ENCODE results near the gene PDE8A.

Gene PDE8A

DNA sequence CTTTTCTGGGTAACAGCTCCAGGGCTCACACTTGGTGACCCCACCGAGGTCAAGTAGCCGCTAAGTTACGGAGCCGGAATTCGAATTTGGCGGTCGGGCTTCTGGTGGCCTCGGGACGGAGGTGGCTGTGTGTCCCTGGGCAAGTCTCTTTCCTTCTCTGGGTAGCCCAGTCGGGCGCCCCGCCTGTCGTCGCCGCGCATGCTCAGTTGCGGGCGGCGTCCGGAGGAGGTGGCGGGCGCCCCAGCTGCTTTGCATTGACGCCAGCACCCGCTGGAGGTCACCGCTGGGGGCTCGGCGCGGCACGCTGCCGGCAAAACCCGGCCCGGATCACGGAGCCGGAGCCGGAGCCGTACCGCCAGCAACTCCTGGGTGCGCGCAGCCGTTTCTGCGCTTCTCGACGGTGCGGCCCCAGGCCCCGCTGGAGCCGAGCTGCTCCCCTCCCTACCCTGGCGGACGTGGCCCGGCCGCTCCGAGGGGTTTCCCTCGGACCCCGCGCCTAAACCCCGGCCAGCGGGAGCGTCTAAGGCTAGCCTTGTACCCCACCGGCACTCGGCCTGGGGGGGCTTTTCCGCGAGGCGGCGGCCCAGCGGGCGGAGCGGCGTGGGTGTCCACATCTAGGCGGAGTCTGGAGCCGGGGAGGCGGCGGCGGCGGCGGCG is 474 bp upstream of the PDE8A start (continued):
- TF ChIP-seq ZNF398 (tag by site-specific recombination; IDR thresholded peaks at IDR 0.05), result peak; percentile 93
- no peak for TF ChIP-seq ZNF132 (tag by site-specific recombination; IDR thresholded peaks at IDR 0.05; ENCODE audit: borderline replicate concordance)
- TF ChIP-seq ZBTB17 (tag by site-specific recombination; IDR thresholded peaks at IDR 0.05), result peak; percentile 90
- no peak for TF ChIP-seq ZNF112 (tag by site-specific recombination; IDR thresholded peaks at IDR 0.05)
- no peak for TF ChIP-seq ZNF202 (tag by site-specific recombination; IDR thresholded peaks at IDR 0.05; ENCODE audit: borderline replicate concordance)
- peak; percentile 80; the same call in 1 of the 2 replicates for TF ChIP-seq GLI4 (tag by site-specific recombination; IDR thresholded peaks at IDR 0.05)
- TF ChIP-seq PRDM1 (tag by site-specific recombination; IDR thresholded peaks at IDR 0.05), result no peak
- TF ChIP-seq, protein P1, sequence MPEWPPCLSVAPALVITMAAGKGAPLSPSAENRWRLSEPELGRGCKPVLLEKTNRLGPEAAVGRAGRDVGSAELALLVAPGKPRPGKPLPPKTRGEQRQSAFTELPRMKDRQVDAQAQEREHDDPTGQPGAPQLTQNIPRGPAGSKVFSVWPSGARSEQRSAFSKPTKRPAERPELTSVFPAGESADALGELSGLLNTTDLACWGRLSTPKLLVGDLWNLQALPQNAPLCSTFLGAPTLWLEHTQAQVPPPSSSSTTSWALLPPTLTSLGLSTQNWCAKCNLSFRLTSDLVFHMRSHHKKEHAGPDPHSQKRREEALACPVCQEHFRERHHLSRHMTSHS (tag by site-specific recombination; IDR thresholded peaks at IDR 0.05), result no peak
- peak; percentile 100 for TF ChIP-seq ZNF423 (tag by site-specific recombination; IDR thresholded peaks at IDR 0.05)
- no peak for TF ChIP-seq ZNF433 (tag by site-specific recombination; IDR thresholded peaks at IDR 0.05; ENCODE audit: low read depth)
- TF ChIP-seq WT1 (tag by site-specific recombination; IDR thresholded peaks at IDR 0.05), result peak; percentile 54; the same call in 1 of the 2 replicates
- no peak for TF ChIP-seq ZNF776 (tag by site-specific recombination; IDR thresholded peaks at IDR 0.05; ENCODE audit: borderline replicate concordance)
- TF ChIP-seq, protein P2, sequence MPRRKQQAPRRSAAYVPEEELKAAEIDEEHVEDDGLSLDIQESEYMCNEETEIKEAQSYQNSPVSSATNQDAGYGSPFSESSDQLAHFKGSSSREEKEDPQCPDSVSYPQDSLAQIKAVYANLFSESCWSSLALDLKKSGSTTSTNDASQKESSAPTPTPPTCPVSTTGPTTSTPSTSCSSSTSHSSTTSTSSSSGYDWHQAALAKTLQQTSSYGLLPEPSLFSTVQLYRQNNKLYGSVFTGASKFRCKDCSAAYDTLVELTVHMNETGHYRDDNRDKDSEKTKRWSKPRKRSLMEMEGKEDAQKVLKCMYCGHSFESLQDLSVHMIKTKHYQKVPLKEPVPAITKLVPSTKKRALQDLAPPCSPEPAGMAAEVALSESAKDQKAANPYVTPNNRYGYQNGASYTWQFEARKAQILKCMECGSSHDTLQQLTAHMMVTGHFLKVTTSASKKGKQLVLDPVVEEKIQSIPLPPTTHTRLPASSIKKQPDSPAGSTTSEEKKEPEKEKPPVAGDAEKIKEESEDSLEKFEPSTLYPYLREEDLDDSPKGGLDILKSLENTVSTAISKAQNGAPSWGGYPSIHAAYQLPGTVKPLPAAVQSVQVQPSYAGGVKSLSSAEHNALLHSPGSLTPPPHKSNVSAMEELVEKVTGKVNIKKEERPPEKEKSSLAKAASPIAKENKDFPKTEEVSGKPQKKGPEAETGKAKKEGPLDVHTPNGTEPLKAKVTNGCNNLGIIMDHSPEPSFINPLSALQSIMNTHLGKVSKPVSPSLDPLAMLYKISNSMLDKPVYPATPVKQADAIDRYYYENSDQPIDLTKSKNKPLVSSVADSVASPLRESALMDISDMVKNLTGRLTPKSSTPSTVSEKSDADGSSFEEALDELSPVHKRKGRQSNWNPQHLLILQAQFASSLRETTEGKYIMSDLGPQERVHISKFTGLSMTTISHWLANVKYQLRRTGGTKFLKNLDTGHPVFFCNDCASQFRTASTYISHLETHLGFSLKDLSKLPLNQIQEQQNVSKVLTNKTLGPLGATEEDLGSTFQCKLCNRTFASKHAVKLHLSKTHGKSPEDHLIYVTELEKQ (tag by site-specific recombination; IDR thresholded peaks at IDR 0.05; ENCODE audit: borderline replicate concordance), result peak; percentile 76; the same call in 1 of the 2 replicates
- TF ChIP-seq ZNF394 (tag by site-specific recombination; IDR thresholded peaks at IDR 0.05; ENCODE audit: borderline replicate concordance), result peak; percentile 86
- TF ChIP-seq ZNF311 (tag by site-specific recombination; IDR thresholded peaks at IDR 0.05; ENCODE audit: borderline replicate concordance), result no peak
- no peak for TF ChIP-seq ZNF664 (tag by site-specific recombination; IDR thresholded peaks at IDR 0.05)
- TF ChIP-seq KLF7 (tag by site-specific recombination; IDR thresholded peaks at IDR 0.05; ENCODE audit: borderline replicate concordance), result peak; percentile 83; the same call in 1 of the 2 replicates
- TF ChIP-seq, protein P3, sequence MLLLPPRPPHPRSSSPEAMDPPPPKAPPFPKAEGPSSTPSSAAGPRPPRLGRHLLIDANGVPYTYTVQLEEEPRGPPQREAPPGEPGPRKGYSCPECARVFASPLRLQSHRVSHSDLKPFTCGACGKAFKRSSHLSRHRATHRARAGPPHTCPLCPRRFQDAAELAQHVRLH (tag by site-specific recombination; IDR thresholded peaks at IDR 0.05), result peak; percentile 77; the same call in 1 of the 2 replicates
- TF ChIP-seq ZNF23 (tag by site-specific recombination; IDR thresholded peaks at IDR 0.05; ENCODE audit: borderline replicate concordance), result no peak
- TF ChIP-seq ZNF513 (tag by site-specific recombination; IDR thresholded peaks at IDR 0.05), result no peak
- peak; percentile 91 for TF ChIP-seq ZNF501 (tag by site-specific recombination; IDR thresholded peaks at IDR 0.05)
- TF ChIP-seq ZNF624 (tag by site-specific recombination; IDR thresholded peaks at IDR 0.05), result no peak
- no peak for TF ChIP-seq ZNF670 (tag by site-specific recombination; IDR thresholded peaks at IDR 0.05; ENCODE audit: low read depth)
- TF ChIP-seq ZNF768 (tag by site-specific recombination; IDR thresholded peaks at IDR 0.05), result peak; percentile 98; the same call in 1 of the 2 replicates
- peak; percentile 63 for TF ChIP-seq ZNF449 (tag by site-specific recombination; IDR thresholded peaks at IDR 0.05)
- TF ChIP-seq ZNF302 (tag by site-specific recombination; IDR thresholded peaks at IDR 0.05; ENCODE audit: low read depth), result no peak
- peak; percentile 95 for TF ChIP-seq ZEB2 (tag by site-specific recombination; IDR thresholded peaks at IDR 0.05)
